Measurements from ENCODE around the gene GUCA1A.
"Not testable (repeated sequence)": the region's sequence is repeated elsewhere in the genome, so short reads cannot be mapped to it uniquely, and the experiment has no call there.

GUCA1A gene

GRCh38 chr6:42147138-42147562 is 26.0 kb upstream of the GUCA1A start:
- no peak for DNase-seq

GRCh38 chr6:42148058-42148457 is 25.1 kb upstream of the GUCA1A start:
- no peak for DNase-seq

DNA sequence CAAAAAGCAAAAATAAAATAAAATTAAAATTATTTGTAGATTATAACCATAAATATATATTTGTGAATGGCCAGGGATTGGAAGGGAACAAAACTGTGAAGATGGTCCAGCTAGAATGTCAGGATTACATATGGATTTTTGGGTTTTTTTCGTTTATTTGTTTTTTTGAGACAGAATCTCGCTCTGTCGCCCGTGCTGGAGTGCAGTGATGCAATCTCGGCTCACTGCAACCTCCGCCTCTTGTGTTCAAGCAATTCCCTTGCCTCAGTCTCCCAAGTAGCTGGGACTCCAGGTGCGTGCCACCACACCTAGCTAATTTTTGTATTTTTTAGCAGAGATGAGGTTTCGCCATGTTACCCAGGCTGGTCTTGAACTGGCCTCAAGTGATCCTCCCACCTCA is 22.9 kb upstream of the GUCA1A start:
- no peak for DNase-seq

DNA sequence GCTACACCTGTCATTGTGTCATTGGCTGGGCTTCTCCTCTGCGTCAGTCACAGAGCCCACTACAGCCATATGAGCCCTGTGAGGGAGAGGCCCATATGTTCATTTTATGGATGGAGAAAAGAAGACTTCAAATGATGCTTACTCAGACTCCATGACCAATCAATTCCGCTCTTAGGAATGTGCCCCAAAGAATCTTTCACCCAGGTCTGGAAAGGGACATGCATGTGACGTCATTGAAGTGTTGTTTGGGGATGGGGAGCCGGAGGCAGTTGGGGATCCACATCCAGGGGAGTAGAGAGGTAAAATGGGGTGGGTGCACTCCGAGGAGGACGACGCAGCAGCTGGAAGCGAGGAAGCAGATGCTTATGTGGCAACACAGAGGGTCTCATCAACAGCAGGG is 21.1 kb upstream of the GUCA1A start:
- no peak for DNase-seq

DNA sequence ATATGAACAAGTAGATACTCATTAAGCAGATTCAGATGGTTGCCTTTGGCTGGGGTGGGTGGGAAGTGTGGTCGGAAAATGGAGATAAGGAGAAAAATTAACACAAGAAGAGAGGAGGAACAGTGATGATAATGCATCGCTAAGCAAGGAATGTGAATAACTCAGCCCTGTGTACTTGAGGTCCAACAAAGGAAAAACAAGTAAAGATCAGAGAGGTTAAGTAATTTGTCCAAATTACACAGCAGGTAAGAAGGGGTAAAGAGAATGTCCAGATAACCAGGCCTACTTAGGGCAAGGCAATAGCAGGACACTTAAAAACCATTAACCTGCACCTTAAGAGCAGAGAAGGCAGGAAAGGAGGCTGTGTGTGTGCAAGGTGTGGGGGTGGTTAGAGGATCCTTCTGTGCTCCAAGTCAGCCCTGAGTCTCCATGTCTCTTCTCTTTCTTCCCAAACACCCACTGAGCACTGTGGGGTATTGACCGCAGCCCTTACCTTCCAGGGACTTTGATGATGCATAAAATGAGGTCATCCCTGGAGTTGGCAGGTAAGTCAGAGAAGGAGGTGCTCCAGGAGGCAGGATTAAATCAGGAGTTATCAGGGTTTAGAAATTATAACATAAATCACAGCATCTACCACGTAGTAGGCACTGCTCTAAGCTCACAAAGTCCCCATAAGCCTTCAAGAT is 20.5 kb upstream of the GUCA1A start:
- DNase-seq = not testable (repeated sequence)

DNA sequence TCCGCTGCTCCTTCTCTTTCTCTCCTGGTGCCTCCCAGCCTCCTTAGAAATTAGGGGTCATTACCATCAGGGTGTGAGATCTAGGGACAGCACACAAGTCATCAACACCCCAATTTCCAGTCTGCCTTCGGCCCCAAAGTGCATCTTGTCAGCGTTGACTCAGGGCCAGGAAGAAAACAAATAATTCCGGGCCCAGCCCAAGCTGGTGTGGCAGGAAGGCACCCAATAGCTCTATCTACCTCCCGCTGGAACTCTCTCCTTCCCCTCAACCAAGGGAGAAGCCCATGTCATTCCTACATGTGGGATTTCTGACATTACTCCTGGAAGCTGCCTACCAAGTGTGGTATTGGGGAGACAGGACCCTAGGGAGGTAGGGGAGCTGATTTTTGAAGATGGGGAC is 19.2 kb upstream of the GUCA1A start:
- DNase-seq = no peak

DNA sequence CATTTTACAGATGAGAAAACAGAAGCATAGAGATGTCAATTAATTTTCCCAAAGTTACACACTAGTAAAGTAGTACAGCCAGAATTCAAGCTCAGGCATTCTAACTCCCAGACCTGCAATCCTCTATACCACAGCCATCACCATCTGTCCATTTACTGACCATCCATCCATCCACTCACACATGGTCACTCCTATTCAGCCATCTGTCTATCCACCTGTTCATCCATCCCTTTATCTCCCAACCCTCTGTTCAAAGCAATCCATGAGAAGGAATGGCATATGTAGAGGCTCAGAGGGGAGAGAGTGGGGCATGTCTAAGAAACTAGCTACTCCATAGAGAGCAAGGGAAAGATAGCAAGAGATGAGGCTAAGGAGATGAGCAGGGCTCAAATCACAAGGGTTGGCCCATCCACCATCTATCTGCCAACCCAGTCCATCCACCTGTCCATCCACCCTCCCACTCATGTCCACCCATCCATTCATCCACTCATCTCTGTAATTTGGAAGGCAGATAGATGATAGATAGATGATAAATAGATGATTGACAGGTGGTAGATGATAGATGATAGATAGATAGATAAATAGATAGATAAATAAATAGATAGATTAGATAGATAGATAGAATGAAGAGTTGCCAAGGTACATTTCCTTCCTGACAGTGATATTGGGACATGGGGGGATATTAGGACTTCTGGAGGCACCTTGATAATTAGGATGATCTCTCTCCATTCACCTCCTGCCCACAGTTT is 18.5 kb upstream of the GUCA1A start:
- no peak for DNase-seq

DNA sequence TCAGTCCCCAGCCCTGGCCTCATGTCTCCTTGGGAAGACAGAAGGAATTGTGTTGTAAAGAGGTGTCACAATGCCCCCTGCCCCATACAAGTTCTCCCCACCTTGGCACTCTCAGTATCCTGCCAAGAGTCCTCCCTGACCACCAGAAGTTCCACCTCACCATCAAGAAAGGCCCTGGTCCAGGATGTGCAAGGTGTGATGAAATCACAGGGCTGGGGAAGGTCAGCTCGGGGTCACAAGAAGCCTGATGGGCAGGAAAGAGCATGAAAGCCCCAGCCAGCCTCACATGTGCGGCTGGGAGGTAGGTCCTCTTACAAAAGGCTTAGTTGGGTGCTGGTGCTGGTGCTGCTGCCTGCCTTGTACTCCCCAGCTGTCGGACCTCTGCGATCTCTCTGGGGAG is 17.9 kb upstream of the GUCA1A start:
- DNase-seq = no peak

DNA sequence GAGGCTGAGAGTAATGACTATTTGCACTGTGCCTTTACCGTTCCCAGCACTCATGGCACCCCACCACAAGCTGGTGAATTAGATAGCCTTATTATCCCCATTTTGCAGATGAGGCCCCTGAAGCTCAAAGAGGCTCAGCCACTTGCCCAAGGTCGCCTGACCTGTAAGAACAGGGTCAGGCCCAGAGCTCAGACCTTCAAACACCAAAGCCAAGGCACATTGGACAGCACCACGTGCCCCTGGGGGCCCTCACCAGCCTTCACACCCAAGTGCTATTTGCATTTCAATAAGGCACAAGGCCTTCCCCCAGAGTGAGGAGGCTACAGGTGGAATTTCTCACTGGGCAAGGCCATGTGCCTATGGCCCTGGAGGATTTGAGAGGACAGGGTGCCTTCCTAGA is 16.5 kb upstream of the GUCA1A start:
- DNase-seq = no peak

GRCh38 chr6:42158011-42158410 is 15.2 kb upstream of the GUCA1A start:
- DNase-seq = no peak

- no peak for DNase-seq
Measured at GRCh38 chr6:42158631-42159030, 14.5 kb upstream of the GUCA1A start.

DNA sequence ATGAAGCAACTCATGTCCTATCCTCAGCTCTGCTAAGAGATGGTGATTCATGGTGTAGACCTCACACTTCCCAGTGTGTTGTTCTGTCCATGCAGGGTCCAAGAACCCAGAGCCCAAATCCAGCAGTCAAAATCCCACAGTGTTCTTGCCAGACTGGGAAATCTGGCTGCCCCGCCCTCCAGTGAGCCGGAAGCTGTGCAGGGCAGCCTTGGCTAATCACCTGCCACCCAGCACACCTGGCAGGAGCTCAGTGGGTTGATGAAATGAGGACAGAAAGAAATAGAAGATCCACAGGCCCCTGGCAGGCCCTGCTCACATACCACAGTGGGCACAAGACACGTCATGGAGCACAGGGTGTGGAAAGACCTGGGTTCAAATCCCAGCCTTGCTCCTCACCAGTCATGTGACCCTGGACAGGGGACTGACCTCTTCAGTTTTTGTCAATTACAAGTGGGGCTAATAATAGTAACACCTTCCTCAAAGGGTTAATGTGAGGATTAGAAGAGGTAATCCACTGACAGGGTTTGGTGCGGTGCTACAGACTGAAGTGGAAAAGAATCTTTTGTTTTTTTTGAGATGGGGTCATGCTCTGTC is 13.6 kb upstream of the GUCA1A start:
- no peak for DNase-seq

- no peak for DNase-seq
Measured at GRCh38 chr6:42162384-42162783, 10.8 kb upstream of the GUCA1A start.

DNA sequence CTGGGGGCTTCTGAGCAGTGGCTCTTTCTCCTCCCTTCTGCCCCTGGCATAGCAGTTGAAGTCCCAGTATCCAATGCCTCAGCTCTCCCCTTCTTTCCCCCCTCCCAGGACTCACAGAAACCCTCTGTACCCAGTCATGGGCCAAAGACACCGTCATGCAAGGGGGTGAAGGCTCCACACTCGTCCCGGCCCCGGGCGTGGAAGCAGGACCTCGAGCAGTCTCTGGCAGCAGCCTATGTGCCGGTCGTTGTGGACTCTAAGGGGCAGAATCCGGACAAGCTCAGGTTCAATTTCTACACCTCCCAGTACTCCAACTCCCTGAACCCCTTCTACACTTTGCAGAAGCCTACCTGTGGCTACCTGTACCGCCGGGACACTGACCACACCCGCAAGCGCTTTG is 10.4 kb upstream of the GUCA1A start:
- no peak for DNase-seq

DNA sequence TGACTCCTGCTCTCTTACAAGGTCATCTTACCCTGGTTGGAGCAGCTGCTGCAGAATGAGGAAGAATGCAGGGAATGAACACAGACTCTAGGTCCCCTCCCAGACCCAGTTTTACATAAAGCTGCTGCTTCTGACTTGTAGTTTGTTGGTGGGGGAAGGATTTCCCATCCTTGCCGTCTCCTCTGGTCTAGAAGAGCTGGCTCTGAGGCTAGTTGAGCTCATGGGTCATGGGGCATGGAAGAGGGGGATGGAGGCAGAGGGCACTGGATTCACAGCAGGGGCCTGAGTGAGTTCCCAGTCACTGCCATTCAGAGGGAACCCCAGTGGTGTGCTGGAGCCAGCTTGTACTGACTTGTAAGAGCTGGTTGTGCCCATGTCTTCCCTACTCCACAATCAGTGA is 9.2 kb upstream of the GUCA1A start:
- DNase-seq = no peak

GRCh38 chr6:42165016-42165415 is 8.1 kb upstream of the GUCA1A start:
- no peak for DNase-seq

- peak; percentile 79 to 87 for DNase-seq
Measured at GRCh38 chr6:42166444-42167141, 6.6 kb upstream of the GUCA1A start.

DNA sequence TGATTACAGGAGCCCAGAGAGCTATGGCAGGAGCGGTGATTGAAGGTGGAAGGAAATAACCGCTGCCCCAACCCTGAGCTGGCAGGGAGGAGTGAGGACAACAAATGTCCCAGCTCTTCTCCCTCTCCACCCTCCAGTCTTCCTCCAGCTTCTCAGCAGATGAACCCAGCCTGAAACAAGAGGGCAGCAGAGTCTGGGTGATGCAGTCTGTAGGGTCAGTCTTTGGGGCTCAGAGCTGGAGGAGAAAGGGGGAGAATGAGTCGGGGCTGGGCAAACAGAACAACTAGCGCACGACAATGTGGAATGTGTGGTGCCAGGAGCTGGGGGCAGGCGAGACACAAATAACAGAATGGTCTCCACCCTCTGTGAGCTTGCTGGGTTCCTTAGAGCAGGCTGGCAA is 4.5 kb upstream of the GUCA1A start:
- DNase-seq = no peak

DNA sequence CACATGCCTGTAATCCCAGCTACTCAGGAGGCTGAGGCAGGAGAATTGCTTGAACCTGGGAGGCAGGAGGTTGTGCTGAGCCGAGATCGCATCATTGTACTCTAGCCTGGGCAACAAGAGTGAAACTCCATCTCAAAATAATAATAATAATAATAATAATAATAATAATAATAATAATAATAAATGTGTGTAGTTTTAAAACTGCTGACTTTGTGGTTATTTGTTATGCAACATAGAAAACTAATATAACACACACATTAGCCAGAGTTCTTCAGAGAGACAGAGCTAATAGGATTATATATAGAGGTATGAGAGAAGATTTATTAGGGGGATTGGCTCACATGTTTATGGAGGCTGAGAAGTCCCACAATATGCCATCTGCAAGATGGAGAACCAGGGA is 3.4 kb upstream of the GUCA1A start:
- DNase-seq = not testable (repeated sequence)

- no peak for DNase-seq
Measured at GRCh38 chr6:42171813-42172581, 1.2 kb upstream of the GUCA1A start.

- no peak for DNase-seq
Measured at GRCh38 chr6:42175860-42176259, 2.7 kb downstream of the GUCA1A start.

- DNase-seq = no peak
Measured at GRCh38 chr6:42176981-42177380, 3.8 kb downstream of the GUCA1A start.
